ENCODE data around the gene MUC21. TPM values are rescaled to one million over a fixed set of nuclear protein-coding genes. Genes with fewer than 3 reads are reported as not detected.

The MUC21 gene
- polyA plus RNA-seq, 3 donors = not detected

DNA sequence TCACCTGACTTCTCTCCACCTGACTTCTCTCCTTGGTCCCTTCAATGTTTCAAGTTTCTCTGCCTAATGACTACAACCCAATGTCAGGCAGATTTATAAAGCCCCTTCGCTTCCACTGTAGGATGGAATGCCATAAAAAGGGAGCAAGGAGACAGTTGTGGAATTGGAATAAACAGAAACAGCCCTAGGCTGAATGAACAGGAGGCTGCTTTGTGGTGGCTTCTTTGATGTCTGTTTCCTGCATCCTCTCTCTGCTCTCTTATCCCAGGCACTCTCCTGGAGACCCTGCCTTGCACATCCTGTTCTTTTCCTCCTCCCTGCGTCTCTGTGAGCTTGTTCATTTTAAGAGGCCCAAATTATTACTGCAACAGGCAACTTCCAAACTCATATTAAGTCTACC lies 25.8 kb upstream of the MUC21 start:
- WGBS (ENCODE audit: insufficient coverage) = 69% methylated on average over 1 of the region's 2 CpGs
- H3K9ac ChIP-seq (ENCODE audit: insufficient read depth, low read length, poor library complexity, severe bottlenecking) = no peak overlapping the region
- no peak overlapping the region for H3K27ac ChIP-seq (ENCODE audit: low read depth in 1 of 2, low read length in 2 of 2)
- H3K27me3 ChIP-seq (ENCODE audit: control insufficient read depth in 2 of 2, insufficient read depth in 2 of 2, low read length in 2 of 2) = peaks cover 39 to 57% of the 10 kb centered on the region in 2 donors
- Mint-ChIP-seq H3K27ac (peak overlapping the region in 1 of 7 donors; percentile 61), H3K27me3 (ENCODE audit: low read depth in 3 of 3) (peaks cover 53 to 71% (median 54%) of the 10 kb centered on the region in 3 donors), H3K9me3 (peaks cover 0 to 1% (median 0%) of the 10 kb centered on the region in 7 donors), H3K4me1 (peaks cover 11% of the 10 kb centered on the region), H3K4me3 (no peak overlapping the region), H3K36me3 (no peaks in the 10 kb centered on the region)
- H3K4me1 ChIP-seq (ENCODE audit: control insufficient read depth in 1 of 2, insufficient read depth in 2 of 2, low read length in 2 of 2) = peaks cover 14 to 15% of the 10 kb centered on the region in 2 donors
- intact Hi-C loops (cut with micrococcal nuclease) = no loop called here
- H3K9me3 ChIP-seq (replicated peaks in 1 of 2; ENCODE audit: control insufficient read depth in 1 of 2, insufficient read depth in 1 of 2, low read length in 2 of 2) = no peaks in the 10 kb centered on the region
- no peak for TF ChIP-seq CTCF (IDR thresholded peaks at IDR 0.05)
- no peaks in the 10 kb centered on the region for H3K36me3 ChIP-seq (replicated peaks in 1 of 2; ENCODE audit: control insufficient read depth in 1 of 2, insufficient read depth in 2 of 2, low read length in 2 of 2)
- H2AFZ ChIP-seq (ENCODE audit: insufficient read depth, low read depth, low read length, poor library complexity, severe bottlenecking) = no peak overlapping the region
- H3K79me2 ChIP-seq (ENCODE audit: insufficient read depth, low read length) = no peaks in the 10 kb centered on the region
- no peak for DNase-seq
- no peaks in the 10 kb centered on the region for H4K20me1 ChIP-seq (ENCODE audit: insufficient read depth, low read length)
- no peak overlapping the region for H3K4me2 ChIP-seq (replicated peaks; ENCODE audit: extremely low read depth, low read length, poor library complexity, severe bottlenecking)
- no peak overlapping the region for H3K4me3 ChIP-seq (replicated peaks in 1 of 3; ENCODE audit: low read depth in 2 of 3, low read length in 3 of 3)

- no peak overlapping the region for H3K4me3 Mint-ChIP-seq
- H3K4me3 ChIP-seq (replicated peaks in 1 of 3; ENCODE audit: low read depth in 2 of 3, low read length in 3 of 3) = no peak overlapping the region
- 92% methylated on average over 3 of the region's 9 CpGs for WGBS (ENCODE audit: insufficient coverage)
Measured at GRCh38 chr6:30960907-30961673, 22.4 kb upstream of the MUC21 start.

More at GRCh38 chr6:30960907-30961673, 22.4 kb upstream of the MUC21 start:
- Mint-ChIP-seq H3K36me3 (no peaks in the 10 kb centered on the region), H3K9me3 (no peaks in the 10 kb centered on the region), H3K27me3 (ENCODE audit: low read depth in 3 of 3) (peaks cover 31 to 50% (median 38%) of the 10 kb centered on the region in 3 donors), H3K4me1 (peaks cover under 1% of the 10 kb centered on the region), H3K27ac (no peak overlapping the region)
- Histone ChIP-seq H3K4me1 (ENCODE audit: control insufficient read depth in 1 of 2, insufficient read depth in 2 of 2, low read length in 2 of 2) (peaks cover 1 to 2% of the 10 kb centered on the region in 2 donors), H3K79me2 (ENCODE audit: insufficient read depth, low read length) (no peaks in the 10 kb centered on the region), H3K27me3 (ENCODE audit: control insufficient read depth in 2 of 2, insufficient read depth in 2 of 2, low read length in 2 of 2) (peaks cover 17 to 25% of the 10 kb centered on the region in 2 donors), H3K27ac (ENCODE audit: low read depth in 1 of 2, low read length in 2 of 2) (no peak overlapping the region), H3K4me2 (replicated peaks; ENCODE audit: extremely low read depth, low read length, poor library complexity, severe bottlenecking) (no peak overlapping the region), H3K36me3 (replicated peaks in 1 of 2; ENCODE audit: control insufficient read depth in 1 of 2, insufficient read depth in 2 of 2, low read length in 2 of 2) (no peaks in the 10 kb centered on the region), H2AFZ (ENCODE audit: insufficient read depth, low read depth, low read length, poor library complexity, severe bottlenecking) (no peak overlapping the region), H3K9me3 (replicated peaks in 1 of 2; ENCODE audit: control insufficient read depth in 1 of 2, insufficient read depth in 1 of 2, low read length in 2 of 2) (no peaks in the 10 kb centered on the region), H3K9ac (ENCODE audit: insufficient read depth, low read length, poor library complexity, severe bottlenecking) (no peak overlapping the region), H4K20me1 (ENCODE audit: insufficient read depth, low read length) (no peaks in the 10 kb centered on the region)
- no peak for DNase-seq
- intact Hi-C loops (cut with micrococcal nuclease) = no loop called here
- no peak for TF ChIP-seq CTCF (IDR thresholded peaks at IDR 0.05)
